Measurements from ENCODE around the gene MRAP. TPM values are rescaled to one million over a fixed set of nuclear protein-coding genes. Genes with fewer than 3 reads are reported as not detected.

MRAP gene
- total RNA-seq, 1 donor from 2014 or later, result not detected

DNA sequence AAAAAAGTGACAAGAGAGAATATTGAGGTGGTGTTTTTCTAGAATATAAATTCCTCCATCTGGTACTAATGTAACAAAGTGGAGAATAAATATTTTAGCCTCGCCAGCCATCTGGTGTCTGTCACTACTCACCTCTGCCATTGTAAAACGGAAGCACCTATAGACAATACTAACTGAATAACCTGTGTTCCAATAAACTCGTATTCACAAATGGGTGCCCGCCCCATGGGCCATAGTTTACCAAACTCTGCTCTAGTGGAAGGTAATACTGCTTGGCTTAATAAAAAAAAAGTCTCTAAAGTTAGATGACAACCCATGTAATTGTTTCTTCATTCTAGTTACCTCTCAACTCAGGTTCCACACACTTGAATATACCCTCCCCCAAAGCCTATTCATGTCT is 27.9 kb upstream of the MRAP start:
- ChIA-PET POLR2A (no interaction called here), CTCF (no interaction called here)
- Mint-ChIP-seq H3K4me1 (no peaks in the 10 kb centered on the region), H3K4me3 (no peak overlapping the region), H3K27me3 (no peaks in the 10 kb centered on the region), H3K9me3 (no peaks in the 10 kb centered on the region), H3K27ac (no peak overlapping the region), H3K36me3 (ENCODE audit: low read depth) (peaks cover 63% of the 10 kb centered on the region)
- ATAC-seq (ENCODE audit: low read depth) (no peak), DNase-seq (no peak)
- TF ChIP-seq, protein P1, sequence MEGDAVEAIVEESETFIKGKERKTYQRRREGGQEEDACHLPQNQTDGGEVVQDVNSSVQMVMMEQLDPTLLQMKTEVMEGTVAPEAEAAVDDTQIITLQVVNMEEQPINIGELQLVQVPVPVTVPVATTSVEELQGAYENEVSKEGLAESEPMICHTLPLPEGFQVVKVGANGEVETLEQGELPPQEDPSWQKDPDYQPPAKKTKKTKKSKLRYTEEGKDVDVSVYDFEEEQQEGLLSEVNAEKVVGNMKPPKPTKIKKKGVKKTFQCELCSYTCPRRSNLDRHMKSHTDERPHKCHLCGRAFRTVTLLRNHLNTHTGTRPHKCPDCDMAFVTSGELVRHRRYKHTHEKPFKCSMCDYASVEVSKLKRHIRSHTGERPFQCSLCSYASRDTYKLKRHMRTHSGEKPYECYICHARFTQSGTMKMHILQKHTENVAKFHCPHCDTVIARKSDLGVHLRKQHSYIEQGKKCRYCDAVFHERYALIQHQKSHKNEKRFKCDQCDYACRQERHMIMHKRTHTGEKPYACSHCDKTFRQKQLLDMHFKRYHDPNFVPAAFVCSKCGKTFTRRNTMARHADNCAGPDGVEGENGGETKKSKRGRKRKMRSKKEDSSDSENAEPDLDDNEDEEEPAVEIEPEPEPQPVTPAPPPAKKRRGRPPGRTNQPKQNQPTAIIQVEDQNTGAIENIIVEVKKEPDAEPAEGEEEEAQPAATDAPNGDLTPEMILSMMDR (IDR thresholded peaks at IDR 0.05), result no peak
- intact Hi-C loops (cut with micrococcal nuclease), result no loop called here

DNA sequence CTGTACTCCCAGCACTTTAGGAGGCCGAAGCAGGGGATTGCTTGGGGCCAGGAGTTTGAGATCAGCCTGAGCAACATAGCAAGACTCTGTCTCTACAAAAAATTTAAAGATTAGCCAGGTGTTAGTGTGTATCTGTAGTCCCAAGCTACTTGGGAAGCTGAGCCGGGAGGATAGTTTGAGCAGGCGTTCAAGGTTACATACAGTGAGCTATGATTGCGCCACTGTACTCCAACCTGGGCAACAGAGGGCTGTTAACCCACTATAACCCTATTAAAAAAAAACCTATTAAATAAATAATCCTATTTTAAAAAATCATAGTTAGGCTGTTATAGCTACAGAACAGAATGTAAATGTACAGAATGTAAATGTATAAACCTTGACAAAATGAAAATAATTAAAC is 22.0 kb upstream of the MRAP start:
- TF ChIP-seq, protein P1 (IDR thresholded peaks at IDR 0.05), result no peak
- intact Hi-C loops (cut with micrococcal nuclease), result loop anchor here (5.0 kb wide), 2 partner anchors 451 to 496 kb away; partner anchors contain the start of genes PAXBP1 and SYNJ1
- CTCF ChIA-PET, result no interaction called here
- Mint-ChIP-seq H3K9me3 (no peaks in the 10 kb centered on the region), H3K27me3 (no peaks in the 10 kb centered on the region), H3K4me3 (no peak overlapping the region), H3K36me3 (ENCODE audit: low read depth) (peaks cover 21% of the 10 kb centered on the region), H3K4me1 (peaks cover 16% of the 10 kb centered on the region), H3K27ac (no peak overlapping the region)
- POLR2A ChIA-PET, result no interaction called here
- ATAC-seq (ENCODE audit: low read depth), result no peak
- DNase-seq, result no peak

DNA sequence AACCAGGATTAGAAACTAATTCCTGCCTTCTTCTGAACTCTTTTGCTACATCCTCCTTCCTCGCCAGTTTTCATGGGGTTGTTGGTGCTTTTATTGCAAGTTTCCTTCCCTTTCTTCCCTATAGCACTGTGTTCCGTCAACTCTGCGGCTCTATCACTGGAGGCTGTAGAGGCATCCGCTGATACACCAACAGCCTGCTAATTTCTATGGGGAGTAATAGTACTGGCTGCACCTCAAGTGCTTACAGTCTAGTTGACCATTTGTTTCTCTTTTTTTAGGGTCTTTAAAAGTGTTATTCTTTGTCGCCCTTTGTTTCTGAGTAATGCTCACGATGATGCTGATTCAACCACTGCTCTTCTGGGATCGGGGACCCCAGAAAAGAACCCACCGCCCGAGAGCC is 20.6 kb upstream of the MRAP start:
- Mint-ChIP-seq H3K27ac (peak overlapping the region; percentile 88), H3K4me3 (peak overlapping the region; percentile 98), H3K4me1 (peaks cover 16% of the 10 kb centered on the region), H3K27me3 (no peaks in the 10 kb centered on the region), H3K9me3 (no peaks in the 10 kb centered on the region), H3K36me3 (ENCODE audit: low read depth) (peaks cover 18% of the 10 kb centered on the region)
- intact Hi-C loops (cut with micrococcal nuclease), result loop anchor here (2.0 to 5.0 kb wide), 5 partner anchors 449 to 631 kb away; partner anchors contain the start of genes PAXBP1, SCAF4, SOD1 and SYNJ1
- DNase-seq (no peak), ATAC-seq (ENCODE audit: low read depth) (no peak)
- TF ChIP-seq, protein P1 (IDR thresholded peaks at IDR 0.05), result no peak
- ChIA-PET POLR2A (interaction anchor here (0.9 kb wide), 1 partner anchor 493 kb away, joined by 4 read pairs; the partner anchor contains the start of gene PAXBP1), CTCF (no interaction called here)

DNA sequence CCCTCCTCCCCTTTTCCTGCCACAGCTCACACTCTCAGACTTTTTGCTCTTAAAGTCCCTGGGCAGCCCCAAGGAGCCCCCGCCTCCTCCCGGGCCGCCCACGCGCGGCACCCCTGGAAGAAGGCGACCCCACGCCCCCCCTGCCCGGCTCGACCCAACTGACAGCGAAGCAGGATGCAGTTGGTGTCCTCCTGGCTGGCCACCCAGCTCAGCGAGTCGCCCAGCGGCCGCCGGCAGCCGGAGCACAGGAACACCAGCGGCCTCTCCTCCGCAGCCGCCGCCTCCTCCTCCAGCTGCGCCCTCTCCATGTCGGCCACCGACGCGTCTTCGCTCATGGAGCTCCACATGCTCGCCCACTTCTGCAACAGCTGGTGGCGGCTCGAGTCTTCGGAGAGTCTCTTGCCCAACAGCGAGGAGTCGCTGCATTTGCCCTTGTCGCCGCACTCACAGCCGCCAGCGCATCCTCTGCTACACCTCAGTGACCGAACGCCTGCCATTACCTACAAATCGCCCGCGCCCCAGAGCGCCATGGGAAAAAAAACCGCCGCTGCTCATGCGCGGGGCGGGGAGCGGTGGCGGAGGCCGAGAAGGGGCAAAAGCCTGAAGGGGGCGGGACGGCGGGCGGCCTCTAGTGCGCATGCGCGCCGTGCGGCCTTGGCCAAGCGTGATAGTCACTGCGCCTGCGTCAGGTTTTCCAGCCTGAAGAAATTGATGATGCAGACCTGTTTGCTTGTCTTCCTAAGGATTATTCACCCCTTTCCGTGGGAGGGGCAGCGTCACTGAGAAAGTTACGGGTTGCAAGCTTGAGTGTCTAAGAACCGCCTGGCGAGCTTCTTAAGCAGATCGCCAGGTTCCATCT is 19.9 kb upstream of the MRAP start, which contains the start of gene MIS18A:
Gene MIS18A (minus strand): TSS at position 532 of the 859 bp plus-strand sequence. CDS start 35 bp downstream, at position 497.
- peaks cover 14% of the 10 kb centered on the region for H3K36me3 Mint-ChIP-seq (ENCODE audit: low read depth)
- CTCF ChIA-PET, result interaction anchor here (0.6 kb wide), 1 partner anchor 21 kb away, joined by 3 read pairs; no protein-coding TSS in a partner anchor
- POLR2A ChIA-PET, result interaction anchor here (0.6 to 0.9 kb wide), 3 partner anchors 43 to 493 kb away, joined by 4 to 6 read pairs (median 4); partner anchors contain the start of gene PAXBP1
- DNase-seq (peak; percentile 96), ATAC-seq (ENCODE audit: low read depth) (peak; percentile 96)
- H3K4me3 Mint-ChIP-seq, result peak within 1 kb of the TSS; percentile 98
- no peaks in the 10 kb centered on the region for H3K27me3 Mint-ChIP-seq
- no peaks in the 10 kb centered on the region for H3K9me3 Mint-ChIP-seq
- TF ChIP-seq, protein P1 (IDR thresholded peaks at IDR 0.05), result no peak
- peaks cover 16% of the 10 kb centered on the region for H3K4me1 Mint-ChIP-seq
- intact Hi-C loops (cut with micrococcal nuclease), result loop anchor here (1.0 to 5.0 kb wide), 8 partner anchors 115 to 1364 kb away; partner anchors contain the start of genes CFAP298, ITSN1, PAXBP1 and SCAF4
- peak within 1 kb of the TSS; percentile 88 for H3K27ac Mint-ChIP-seq

DNA sequence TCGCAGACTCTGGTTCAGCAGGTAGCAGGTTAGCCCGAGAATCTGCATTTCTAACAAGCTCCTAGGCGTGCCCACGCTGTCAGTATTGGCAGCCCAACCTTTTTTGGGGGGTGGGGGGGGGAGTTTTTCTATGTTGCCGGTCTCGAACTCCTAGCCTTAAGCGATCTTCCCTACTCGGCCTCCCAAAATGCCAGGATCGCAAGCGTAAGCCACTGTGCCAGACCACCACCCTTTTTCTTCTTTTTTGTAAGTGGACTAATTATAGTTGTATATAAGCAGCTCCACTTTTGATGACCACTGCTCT is 19.3 kb upstream of the MRAP start:
- POLR2A ChIA-PET, result interaction anchor here (0.6 to 0.7 kb wide), 2 partner anchors 43 to 322 kb away, joined by 4 to 6 read pairs; no protein-coding TSS in a partner anchor
- Mint-ChIP-seq H3K27ac (peak overlapping the region; percentile 88), H3K36me3 (ENCODE audit: low read depth) (peaks cover 10% of the 10 kb centered on the region), H3K4me3 (peak overlapping the region; percentile 98), H3K27me3 (no peaks in the 10 kb centered on the region), H3K4me1 (peaks cover 16% of the 10 kb centered on the region), H3K9me3 (no peaks in the 10 kb centered on the region)
- CTCF ChIA-PET, result interaction anchor here (0.6 kb wide), 1 partner anchor 21 kb away, joined by 3 read pairs; no protein-coding TSS in a partner anchor
- ATAC-seq (ENCODE audit: low read depth) (no peak), DNase-seq (no peak)
- intact Hi-C loops (cut with micrococcal nuclease), result loop anchor here (1.0 to 5.0 kb wide), 8 partner anchors 114 to 1363 kb away; partner anchors contain the start of genes CFAP298, ITSN1, PAXBP1 and SCAF4
- TF ChIP-seq, protein P1 (IDR thresholded peaks at IDR 0.05), result no peak

All from activated B cell treated with CpG ODN at 0.5 μM for 24 hours (primary cell).